HepG2 (cell line): ENCODE measurements around the gene CROCC. TPM values are rescaled to one million over a fixed set of nuclear protein-coding genes. Genes with fewer than 3 reads are reported as not detected.

Source experiments
- ATRX ChIP-seq: sonication (generic); formaldehyde crosslinking; IDR thresholded peaks from 2 replicates; pipeline ENCODE4 v1.4.0; 2020; ENCODE audit warnings: missing genetic modification reagents, borderline replicate concordance
- MTA1 ChIP-seq: sonication (generic); formaldehyde crosslinking; IDR thresholded peaks from 2 replicates; pipeline ENCODE4 v1.4.0; 2020; ENCODE audit warnings: missing genetic modification reagents, mild to moderate bottlenecking, borderline replicate concordance
- MXD4 ChIP-seq: IDR thresholded peaks from 2 replicates; pipeline ENCODE4 v1.6.1; 2016; ENCODE audit warnings: mild to moderate bottlenecking, missing biosample characterization, missing genetic modification reagents
- POGZ ChIP-seq: sonication (generic); formaldehyde crosslinking; IDR thresholded peaks from 2 replicates; pipeline ENCODE4 v1.4.0; 2020; ENCODE audit warnings: mild to moderate bottlenecking, missing genetic modification reagents
- RELA ChIP-seq: sonication (generic); formaldehyde crosslinking; IDR thresholded peaks from 2 replicates; pipeline ENCODE4 v1.4.0; 2020; ENCODE audit warnings: missing genetic modification reagents
- SIN3B ChIP-seq: fragments of 150-350 bp; IDR thresholded peaks from 2 replicates; pipeline ENCODE4 v1.6.1; 2014; ENCODE audit warnings: low read length
- TEAD3 ChIP-seq: optimal IDR thresholded peaks from 2 replicates; pipeline ENCODE3; 2016; ENCODE audit warnings: borderline replicate concordance
- ZNF331 ChIP-seq: sonication (generic); formaldehyde crosslinking; IDR thresholded peaks from 2 replicates; pipeline ENCODE4 v1.4.0; 2020; ENCODE audit warnings: missing genetic modification reagents
- ZNF7 ChIP-seq: IDR thresholded peaks from 2 replicates; pipeline ENCODE4 v1.6.1; 2016; ENCODE audit warnings: missing biosample characterization, missing genetic modification reagents
- ZNF737 ChIP-seq: sonication (generic); formaldehyde crosslinking; IDR thresholded peaks from 2 replicates; pipeline ENCODE4 v1.5.0; 2020; ENCODE audit warnings: missing genetic modification reagents, mild to moderate bottlenecking, borderline replicate concordance
- ZNF841 ChIP-seq: sonication (generic); formaldehyde crosslinking; IDR thresholded peaks from 2 replicates; pipeline ENCODE4 v1.8.1; 2023; ENCODE audit warnings: missing genetic modification reagents, borderline replicate concordance
- ZSCAN30 ChIP-seq: sonication (generic); formaldehyde crosslinking; IDR thresholded peaks from 2 replicates; pipeline ENCODE4 v1.5.0; 2020; ENCODE audit warnings: mild to moderate bottlenecking, missing genetic modification reagents
- polyA plus RNA-seq, 8 experiments: library from polyadenylated mRNA; depleted of rRNA in 3 of 8; stranded (reverse) in 7 of 8; unstranded in 1 of 8; fragments of >200 nt; fragmentation: Illumina TruSeq in 4 of 8; extraction: Trizol in 4 of 8; gene quantifications; 2 replicates each; pipeline versions ENCODE4 v1.2.1 to v1.2.3, GENCODE V29; 2011 to 2016; ENCODE audit warnings: low read depth in 4 of 8, missing spikeins in 1 of 8, mixed read lengths in 1 of 8; ENCODE audit not compliant: insufficient read depth in 1 of 8
- total RNA-seq, 5 experiments: library from RNA; depleted of rRNA; stranded (reverse); fragments of >200 nt; fragmentation: Illumina TruSeq; extraction: Trizol; gene quantifications; 2 replicates each; pipeline ENCODE4 v1.2.3, GENCODE V29; 2016; ENCODE audit warnings: low read depth in 1 of 5
- TF ChIP-seq, protein P1 (sequence below): sonication (generic); formaldehyde crosslinking; IDR thresholded peaks from 2 replicates; pipeline ENCODE4 v1.5.1; 2020; ENCODE audit warnings: mild to moderate bottlenecking, missing genetic modification reagents, borderline replicate concordance
- TF ChIP-seq, protein P2 (sequence below): IDR thresholded peaks from 2 replicates; pipeline ENCODE4 v1.6.1; 2018; ENCODE audit warnings: missing genetic modification reagents, mild to moderate bottlenecking, missing compliant biosample characterization
- TF ChIP-seq, protein P3 (sequence below): sonication (generic); formaldehyde crosslinking; IDR thresholded peaks from 2 replicates; pipeline ENCODE4 v1.4.0; 2020; ENCODE audit warnings: mild to moderate bottlenecking, missing genetic modification reagents
- TF ChIP-seq, protein P4 (sequence below): sonication (generic); formaldehyde crosslinking; IDR thresholded peaks from 2 replicates; pipeline ENCODE4 v1.4.0; 2020; ENCODE audit warnings: mild to moderate bottlenecking, low read depth, missing genetic modification reagents

The CROCC gene
- total and polyA plus RNA-seq, 2 of the 13 experiments (the other 11 are each of a cell fraction or from before 2014, with no cell fraction given): 7.8 to 15.5 TPM

DNA sequence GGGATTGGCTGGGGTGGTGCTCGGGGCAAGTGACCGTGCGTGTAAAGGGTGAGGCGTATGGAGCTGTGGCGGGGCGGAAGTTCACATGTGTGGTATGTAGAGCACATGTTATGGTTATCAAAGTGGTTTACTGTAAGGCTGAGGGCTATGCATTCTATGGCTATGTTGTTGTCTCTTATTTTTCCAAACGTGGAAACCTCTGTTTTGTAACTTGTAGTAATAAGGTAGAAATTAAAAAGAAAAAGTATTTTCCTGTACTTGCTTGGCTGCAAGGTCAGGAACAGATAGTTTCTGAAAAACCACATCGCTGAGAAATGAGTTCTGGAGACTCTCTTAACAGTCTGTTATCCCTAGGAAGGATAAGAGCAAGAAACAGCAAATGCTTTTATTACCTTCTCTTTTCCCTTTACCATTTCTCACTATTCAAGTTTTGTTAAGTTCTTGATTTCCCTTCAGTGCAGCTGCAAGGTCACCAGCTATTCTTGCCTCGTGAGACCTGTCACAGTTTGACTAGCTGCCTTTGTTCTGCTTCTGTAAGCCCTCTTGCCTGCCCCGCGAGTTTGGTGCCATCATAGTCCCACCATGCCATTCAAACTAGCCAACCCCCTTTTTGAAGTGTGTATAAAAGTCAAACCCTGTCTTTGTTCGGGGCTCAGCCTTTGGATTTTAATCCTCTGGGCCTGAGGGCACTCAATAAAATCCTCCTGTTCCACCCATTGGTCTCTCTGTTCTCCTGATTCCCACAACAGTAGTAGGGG, 16.4 kb upstream of the CROCC start (continued):
- TF ChIP-seq, protein P1, sequence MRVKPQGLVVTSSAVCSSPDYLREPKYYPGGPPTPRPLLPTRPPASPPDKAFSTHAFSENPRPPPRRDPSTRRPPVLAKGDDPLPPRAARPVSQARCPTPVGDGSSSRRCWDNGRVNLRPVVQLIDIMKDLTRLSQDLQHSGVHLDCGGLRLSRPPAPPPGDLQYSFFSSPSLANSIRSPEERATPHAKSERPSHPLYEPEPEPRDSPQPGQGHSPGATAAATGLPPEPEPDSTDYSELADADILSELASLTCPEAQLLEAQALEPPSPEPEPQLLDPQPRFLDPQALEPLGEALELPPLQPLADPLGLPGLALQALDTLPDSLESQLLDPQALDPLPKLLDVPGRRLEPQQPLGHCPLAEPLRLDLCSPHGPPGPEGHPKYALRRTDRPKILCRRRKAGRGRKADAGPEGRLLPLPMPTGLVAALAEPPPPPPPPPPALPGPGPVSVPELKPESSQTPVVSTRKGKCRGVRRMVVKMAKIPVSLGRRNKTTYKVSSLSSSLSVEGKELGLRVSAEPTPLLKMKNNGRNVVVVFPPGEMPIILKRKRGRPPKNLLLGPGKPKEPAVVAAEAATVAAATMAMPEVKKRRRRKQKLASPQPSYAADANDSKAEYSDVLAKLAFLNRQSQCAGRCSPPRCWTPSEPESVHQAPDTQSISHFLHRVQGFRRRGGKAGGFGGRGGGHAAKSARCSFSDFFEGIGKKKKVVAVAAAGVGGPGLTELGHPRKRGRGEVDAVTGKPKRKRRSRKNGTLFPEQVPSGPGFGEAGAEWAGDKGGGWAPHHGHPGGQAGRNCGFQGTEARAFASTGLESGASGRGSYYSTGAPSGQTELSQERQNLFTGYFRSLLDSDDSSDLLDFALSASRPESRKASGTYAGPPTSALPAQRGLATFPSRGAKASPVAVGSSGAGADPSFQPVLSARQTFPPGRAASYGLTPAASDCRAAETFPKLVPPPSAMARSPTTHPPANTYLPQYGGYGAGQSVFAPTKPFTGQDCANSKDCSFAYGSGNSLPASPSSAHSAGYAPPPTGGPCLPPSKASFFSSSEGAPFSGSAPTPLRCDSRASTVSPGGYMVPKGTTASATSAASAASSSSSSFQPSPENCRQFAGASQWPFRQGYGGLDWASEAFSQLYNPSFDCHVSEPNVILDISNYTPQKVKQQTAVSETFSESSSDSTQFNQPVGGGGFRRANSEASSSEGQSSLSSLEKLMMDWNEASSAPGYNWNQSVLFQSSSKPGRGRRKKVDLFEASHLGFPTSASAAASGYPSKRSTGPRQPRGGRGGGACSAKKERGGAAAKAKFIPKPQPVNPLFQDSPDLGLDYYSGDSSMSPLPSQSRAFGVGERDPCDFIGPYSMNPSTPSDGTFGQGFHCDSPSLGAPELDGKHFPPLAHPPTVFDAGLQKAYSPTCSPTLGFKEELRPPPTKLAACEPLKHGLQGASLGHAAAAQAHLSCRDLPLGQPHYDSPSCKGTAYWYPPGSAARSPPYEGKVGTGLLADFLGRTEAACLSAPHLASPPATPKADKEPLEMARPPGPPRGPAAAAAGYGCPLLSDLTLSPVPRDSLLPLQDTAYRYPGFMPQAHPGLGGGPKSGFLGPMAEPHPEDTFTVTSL: no peak
- no peak for TF ChIP-seq MTA1 (CRISPR knock-in tag)
- TF ChIP-seq, protein P2, sequence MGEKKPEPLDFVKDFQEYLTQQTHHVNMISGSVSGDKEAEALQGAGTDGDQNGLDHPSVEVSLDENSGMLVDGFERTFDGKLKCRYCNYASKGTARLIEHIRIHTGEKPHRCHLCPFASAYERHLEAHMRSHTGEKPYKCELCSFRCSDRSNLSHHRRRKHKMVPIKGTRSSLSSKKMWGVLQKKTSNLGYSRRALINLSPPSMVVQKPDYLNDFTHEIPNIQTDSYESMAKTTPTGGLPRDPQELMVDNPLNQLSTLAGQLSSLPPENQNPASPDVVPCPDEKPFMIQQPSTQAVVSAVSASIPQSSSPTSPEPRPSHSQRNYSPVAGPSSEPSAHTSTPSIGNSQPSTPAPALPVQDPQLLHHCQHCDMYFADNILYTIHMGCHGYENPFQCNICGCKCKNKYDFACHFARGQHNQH (CRISPR knock-in tag): peak; percentile 87; the same call in 1 of the 2 replicates
- no peak for TF ChIP-seq ZNF7
- TF ChIP-seq ZNF841 (CRISPR knock-in tag): no peak
- TF ChIP-seq POGZ (CRISPR knock-in tag): 0 out of 2 replicates have a peak, but pooled peaks have one; percentile 39
- TF ChIP-seq ZNF331 (CRISPR knock-in tag): peak; percentile 39; the same call in 1 of the 2 replicates
- TF ChIP-seq, protein P3, sequence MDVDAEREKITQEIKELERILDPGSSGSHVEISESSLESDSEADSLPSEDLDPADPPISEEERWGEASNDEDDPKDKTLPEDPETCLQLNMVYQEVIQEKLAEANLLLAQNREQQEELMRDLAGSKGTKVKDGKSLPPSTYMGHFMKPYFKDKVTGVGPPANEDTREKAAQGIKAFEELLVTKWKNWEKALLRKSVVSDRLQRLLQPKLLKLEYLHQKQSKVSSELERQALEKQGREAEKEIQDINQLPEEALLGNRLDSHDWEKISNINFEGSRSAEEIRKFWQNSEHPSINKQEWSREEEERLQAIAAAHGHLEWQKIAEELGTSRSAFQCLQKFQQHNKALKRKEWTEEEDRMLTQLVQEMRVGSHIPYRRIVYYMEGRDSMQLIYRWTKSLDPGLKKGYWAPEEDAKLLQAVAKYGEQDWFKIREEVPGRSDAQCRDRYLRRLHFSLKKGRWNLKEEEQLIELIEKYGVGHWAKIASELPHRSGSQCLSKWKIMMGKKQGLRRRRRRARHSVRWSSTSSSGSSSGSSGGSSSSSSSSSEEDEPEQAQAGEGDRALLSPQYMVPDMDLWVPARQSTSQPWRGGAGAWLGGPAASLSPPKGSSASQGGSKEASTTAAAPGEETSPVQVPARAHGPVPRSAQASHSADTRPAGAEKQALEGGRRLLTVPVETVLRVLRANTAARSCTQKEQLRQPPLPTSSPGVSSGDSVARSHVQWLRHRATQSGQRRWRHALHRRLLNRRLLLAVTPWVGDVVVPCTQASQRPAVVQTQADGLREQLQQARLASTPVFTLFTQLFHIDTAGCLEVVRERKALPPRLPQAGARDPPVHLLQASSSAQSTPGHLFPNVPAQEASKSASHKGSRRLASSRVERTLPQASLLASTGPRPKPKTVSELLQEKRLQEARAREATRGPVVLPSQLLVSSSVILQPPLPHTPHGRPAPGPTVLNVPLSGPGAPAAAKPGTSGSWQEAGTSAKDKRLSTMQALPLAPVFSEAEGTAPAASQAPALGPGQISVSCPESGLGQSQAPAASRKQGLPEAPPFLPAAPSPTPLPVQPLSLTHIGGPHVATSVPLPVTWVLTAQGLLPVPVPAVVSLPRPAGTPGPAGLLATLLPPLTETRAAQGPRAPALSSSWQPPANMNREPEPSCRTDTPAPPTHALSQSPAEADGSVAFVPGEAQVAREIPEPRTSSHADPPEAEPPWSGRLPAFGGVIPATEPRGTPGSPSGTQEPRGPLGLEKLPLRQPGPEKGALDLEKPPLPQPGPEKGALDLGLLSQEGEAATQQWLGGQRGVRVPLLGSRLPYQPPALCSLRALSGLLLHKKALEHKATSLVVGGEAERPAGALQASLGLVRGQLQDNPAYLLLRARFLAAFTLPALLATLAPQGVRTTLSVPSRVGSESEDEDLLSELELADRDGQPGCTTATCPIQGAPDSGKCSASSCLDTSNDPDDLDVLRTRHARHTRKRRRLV (CRISPR knock-in tag): peak; percentile 100
- 0 out of 2 replicates have a peak, but pooled peaks have one; percentile 24 for TF ChIP-seq SIN3B
- no peak for TF ChIP-seq ZNF737 (CRISPR knock-in tag)
- no peak for TF ChIP-seq MXD4 (CRISPR knock-in tag)
- no peak for TF ChIP-seq ATRX
- TF ChIP-seq RELA (CRISPR knock-in tag): no peak
- TF ChIP-seq TEAD3 (CRISPR knock-in tag): peak; percentile 87
- TF ChIP-seq ZSCAN30: no peak; the same call in 1 of the 2 replicates
- TF ChIP-seq, protein P4, sequence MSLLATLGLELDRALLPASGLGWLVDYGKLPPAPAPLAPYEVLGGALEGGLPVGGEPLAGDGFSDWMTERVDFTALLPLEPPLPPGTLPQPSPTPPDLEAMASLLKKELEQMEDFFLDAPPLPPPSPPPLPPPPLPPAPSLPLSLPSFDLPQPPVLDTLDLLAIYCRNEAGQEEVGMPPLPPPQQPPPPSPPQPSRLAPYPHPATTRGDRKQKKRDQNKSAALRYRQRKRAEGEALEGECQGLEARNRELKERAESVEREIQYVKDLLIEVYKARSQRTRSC (CRISPR knock-in tag): no peak
